Dermis blood vessel endothelial cell (primary cell): ENCODE data around the gene SPOCK3. TPM values are rescaled to one million over a fixed set of nuclear protein-coding genes. Genes with fewer than 3 reads are reported as not detected.
"Not testable (repeated sequence)": the region's sequence is repeated elsewhere in the genome, so short reads cannot be mapped to it uniquely, and the experiment has no call there.

Source experiments
- DNase-seq: peaks from one replicate; pipeline ENCODE4 v3.0.0; 2010
- total RNA-seq: library from RNA; depleted of rRNA; stranded (reverse); fragments of >200 nt; gene quantifications from 2 replicates; pipeline ENCODE4 v1.2.3, GENCODE V29; 2014

SPOCK3 gene
- total RNA-seq, 1 donor from 2014 or later = not detected

DNA sequence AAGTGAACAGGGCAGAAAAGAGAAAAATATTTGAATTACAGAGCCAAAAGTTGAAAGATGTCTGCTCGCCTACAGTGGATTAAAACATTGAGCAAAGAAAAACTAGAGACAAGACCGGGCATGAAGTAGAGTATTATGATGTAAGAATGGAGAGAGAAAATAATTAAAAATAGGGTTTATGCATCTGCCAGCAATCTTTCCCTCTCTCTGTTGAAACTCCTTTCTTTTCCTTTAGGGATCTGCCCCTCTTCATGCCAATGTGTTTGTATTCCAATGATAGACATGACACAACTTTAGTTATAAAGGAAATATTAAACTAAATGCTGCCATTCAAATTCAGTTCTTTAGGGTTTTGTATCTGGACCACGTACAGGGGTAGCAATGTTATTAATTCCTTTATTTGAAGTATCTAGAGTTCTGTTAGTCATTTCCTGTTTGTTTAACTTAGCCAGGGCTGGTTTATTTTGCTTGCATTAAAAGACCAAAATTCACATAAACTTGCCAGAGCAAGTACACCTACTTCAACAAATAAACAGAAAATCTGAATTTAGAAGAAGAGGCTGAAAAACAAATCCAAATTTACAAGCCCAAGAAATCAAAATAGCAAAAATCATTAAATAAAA lies 202.6 kb downstream of the SPOCK3 start:
- DNase-seq = peak; percentile 20

DNA sequence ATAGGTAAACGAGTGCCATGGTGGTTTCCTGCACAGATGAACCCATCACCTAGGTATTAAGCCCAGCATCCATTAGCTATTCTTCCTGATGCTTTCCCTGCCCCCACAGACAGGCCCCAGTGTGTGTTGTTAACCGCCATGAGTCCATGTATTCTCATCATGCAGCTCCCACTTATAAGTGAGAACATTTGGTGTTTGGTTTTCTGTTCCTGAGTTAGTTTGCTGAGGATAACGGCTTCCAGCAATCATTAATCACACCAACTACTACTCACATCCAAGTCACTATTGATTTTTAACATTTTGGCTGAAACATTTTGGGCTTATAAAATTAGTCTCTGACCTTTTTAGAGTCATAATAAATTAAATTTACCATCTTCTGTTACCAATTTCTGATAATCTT lies 205.3 kb downstream of the SPOCK3 start:
- no peak for DNase-seq

DNA sequence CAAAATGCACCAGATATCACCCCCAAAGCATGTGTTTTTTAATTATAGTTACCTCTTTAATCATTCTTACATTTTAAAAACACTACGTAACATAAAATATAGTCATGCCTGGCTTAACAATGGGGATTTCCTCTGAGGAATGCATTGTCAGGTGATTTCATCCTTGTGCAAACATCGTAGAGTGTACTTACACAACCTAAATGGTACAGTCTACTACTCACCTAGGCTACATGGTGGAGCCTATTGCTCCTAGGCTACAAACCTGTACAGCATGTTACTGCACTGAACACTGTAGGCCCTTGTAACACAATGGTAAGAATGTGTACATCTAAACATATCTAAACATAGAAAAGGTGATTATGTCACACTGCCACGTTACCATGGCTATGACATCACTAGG lies 208.6 kb downstream of the SPOCK3 start:
- no peak for DNase-seq

DNA sequence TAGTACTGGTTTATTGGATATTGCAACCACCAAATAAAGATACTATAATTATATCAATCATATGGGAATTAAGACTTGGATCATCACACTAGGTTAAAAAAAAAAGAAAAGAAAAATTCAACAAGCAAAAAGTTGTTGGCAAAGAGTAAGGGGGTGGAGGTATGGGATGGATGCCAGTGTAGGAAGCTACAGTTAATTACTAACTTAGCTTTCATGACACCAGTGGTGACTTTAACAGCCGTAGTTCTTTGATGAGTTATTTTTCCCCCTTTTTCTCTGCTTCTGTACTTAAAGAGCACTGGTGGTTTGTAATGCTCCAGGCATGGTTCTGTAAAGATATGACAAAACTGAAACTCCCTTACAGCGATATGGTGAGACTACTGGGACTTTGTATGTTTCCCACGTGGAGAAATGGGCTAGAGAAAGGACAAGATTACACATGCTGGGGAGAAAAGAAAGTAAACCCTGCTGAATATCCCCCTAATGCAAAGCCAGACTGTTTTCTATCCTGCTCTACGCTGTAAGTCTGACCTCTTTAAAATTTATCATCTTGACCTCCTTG lies 210.8 kb downstream of the SPOCK3 start:
- no peak for DNase-seq

DNA sequence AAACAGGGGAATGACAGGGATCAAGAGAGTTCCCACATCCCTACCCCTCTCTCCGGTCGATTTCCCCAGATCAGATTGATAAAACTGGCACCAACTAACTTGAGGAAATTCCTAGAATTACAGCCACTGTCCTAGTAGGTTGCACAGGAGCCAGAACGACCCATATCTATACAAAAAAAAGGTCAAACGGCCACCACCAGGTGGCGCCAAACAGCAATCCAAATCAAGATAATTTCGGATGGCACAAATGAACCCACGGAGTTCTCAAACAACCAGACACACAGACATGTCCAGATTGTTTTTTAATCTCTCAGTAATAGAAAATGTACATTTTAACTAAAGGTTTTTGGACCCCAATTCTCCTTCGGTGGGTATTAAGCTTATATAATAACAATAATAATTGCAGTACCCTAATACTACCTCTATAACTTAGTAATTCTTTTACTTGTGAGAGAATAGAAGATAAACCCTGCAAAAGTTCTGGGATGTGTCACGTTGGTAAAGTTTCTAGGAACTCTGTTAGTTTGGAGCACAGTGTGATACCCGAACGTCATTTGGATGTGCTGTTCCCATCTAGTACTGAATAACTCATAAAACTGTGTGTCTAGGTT lies 212.6 kb downstream of the SPOCK3 start:
- peak; percentile 78 for DNase-seq

DNA sequence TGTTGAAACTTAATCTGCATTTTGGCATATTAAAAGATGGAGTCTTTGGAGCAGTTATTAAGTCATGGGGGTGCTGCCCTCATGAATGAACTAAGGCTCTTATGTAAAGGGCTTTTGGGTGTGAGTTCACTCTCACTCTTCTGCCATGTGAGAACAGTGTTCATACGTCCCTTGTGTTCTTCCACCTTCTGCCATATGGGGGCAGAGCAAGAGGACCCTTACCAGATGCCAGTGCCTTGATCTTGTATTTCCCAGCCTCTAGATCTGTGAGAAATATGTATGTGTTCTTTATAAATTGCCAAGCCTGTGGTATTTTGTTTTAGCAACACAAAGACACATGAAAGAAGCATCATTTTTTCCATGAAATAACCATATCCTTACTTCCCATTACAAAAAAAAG lies 213.9 kb downstream of the SPOCK3 start:
- peak; percentile 36 for DNase-seq

DNA sequence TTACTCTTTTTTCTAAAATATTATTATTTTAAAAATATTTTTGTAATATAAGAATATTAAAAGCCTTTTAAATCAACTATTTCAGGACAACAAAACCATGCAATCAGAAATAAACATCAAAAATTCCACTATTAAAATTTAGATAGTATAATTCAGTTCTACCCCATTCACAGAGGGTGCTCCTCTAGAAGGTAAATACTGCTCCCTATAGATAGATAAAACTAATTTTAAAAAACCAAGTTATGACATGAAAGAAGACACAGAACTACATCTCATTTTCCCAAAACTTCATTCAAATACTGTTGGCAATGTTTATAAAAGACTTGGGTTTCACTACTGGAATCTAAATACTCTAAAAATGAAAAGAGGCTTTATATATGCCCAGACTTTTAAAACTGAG lies 219.3 kb downstream of the SPOCK3 start:
- no peak for DNase-seq

DNA sequence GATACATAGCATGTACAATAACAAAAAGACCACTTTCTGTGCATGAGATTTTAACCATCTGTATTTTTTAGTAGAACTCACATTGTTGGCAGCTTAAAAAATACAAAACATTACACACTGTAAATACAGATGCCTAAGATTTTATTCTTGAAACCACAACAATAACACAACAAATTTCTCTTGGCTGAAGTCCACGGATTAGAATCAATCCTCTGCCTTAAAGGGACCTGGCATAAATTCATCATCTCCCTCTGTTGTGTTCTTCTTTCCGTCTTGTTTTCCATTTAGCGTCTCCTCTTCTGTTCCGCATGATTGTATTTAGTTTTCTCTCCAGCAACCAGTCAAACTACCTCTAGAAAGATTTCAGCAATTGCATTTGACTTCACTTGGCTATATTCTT lies 231.0 kb downstream of the SPOCK3 start:
- DNase-seq = no peak

DNA sequence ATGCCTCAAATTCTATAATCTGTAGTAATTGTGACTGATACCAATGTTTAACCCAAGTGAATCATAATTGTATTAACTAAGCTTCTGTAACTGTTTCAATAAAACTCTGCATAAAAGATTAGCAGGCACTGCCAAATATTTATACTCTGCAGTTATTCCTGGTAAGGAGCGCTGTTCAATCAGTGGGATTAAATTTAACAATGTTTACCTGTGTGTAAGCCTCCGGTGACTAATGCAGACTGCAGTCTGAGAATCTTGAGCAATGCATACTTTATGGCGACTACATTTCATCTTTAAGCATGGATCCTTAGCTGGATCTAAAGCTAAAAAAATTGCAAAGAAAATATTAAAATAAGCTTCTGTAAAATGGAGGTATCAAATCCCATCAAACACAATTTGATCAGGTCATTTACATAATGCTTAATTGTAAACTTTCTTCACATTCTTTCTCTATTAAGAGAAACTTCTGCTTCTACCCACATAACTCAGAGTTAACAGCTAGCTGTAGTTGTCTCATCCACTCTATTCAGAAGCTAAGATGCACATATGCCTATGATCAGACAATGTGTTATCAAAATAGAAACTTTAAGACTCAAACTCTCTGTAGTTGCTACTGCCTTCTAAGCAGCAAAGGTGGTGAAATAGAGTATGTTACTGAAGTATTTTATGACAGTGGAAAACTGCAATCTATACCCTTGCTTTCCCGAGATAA lies 234.0 kb downstream of the SPOCK3 start:
- DNase-seq = no peak

DNA sequence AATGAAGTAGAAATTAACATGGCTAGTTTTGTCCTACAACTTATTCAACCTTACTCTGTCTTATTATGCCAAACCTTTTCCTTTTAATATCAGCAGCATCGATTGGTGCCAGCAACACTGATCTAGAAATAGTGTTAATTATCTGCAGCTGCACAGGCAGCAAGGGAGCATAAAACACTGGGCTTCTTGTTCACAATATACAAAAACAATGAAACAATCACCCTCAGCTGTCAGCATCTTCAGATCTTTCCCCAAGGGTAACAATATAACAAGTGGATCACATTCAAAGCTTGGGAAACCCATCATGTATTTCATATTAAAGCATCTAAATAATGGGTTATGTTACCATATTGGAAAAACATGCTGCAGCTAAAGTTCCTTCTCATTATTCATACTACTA lies 238.1 kb downstream of the SPOCK3 start:
- no peak for DNase-seq

DNA sequence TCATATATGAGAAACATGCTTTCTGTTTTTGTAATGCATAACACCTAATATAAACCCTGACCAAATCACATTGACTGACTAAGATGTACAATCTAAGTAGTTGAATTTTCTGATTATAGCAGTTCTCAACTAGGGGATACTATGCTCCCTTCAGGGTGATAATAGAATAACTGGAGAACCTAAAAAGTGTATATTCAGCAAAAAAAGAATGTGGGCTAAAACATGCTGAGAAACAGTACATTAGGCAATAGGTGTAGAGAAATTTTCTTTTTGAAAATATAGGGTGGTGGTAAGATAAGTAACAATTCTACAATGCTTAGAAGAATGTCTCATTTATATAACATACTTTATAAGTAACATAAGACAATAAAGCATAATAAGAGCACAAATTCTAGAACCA lies 239.6 kb downstream of the SPOCK3 start:
- no peak for DNase-seq

DNA sequence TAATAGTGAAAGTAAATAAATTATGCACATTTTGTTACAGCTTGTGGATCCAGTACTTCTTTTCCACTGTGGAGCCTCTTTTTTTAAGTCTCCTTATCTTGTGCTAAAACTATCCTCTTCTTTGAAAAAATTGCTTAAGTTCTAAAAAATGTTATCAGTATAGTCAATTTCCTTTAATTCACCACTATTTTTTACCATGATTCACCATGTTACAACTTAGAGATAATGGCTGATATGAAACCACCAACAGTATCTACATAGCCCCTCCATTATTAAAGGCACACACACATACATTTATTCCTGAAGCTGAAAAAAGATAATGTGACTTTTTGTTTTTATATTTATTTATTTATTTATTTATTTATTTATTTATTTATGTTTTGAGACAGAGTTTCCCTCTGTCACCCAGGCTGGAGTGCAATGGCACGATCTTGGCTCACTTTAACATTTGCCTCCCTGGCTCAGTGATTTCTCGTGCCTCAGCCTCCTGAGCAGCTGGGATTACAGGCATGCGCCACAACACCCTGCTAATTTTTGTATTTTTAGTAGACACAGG lies 243.2 kb downstream of the SPOCK3 start:
- no peak for DNase-seq

DNA sequence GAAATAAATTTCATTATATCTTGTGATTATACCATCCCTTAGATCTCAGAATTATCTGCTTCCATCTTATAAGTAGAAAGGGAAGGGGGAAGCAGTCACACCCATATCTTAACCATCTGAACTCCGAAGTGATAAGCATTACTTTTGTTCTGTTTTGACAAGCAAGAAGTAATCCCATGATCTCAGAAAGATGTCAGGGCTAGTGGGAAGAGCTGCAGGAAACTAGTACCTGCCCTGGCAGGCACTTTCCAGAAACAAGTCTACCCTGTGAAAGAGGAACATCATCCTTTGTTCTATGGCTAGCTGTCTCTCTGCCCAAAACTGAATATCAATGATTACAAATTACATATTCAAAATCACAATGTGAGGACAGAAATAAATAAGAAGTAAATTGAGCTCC lies 244.4 kb downstream of the SPOCK3 start:
- no peak for DNase-seq

DNA sequence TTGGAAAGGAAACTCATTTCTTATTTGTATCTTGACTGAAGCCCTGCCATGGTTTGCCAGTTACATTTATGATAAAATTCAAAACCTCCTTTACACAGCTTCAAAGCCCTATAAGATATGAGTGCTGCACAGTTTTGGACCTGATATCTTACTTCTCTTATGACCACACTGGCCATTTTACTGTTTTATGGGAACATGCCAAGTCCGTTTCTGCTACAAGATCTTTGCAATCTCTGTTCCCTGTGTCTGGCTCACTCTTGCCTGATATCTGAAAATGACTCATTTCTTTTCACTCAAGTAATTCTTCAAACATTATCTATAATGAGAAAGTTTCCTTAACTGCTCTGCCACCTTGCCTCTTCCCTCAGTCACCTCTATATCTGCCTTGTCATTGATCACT lies 247.3 kb downstream of the SPOCK3 start:
- DNase-seq = no peak

DNA sequence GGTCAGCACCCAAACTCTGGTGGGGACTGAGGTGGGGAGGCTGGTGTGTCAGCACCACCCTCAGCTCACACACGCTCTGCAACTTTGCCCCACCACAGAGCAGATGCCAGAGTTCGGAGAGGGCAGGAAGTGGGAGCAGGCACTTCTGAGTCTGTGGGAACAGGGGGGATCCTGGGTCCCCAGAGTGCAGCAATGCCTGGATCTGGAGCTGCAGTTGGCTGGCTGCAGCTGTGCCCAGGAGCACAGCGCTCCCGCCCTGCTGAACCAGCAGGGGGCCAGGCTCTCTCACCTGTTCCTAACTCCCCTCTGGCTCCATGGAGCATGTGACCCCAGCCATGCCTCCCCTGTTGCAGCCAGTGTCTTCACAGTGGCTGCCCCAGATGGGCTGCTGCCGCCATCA lies 252.4 kb downstream of the SPOCK3 start:
- no peak for DNase-seq

DNA sequence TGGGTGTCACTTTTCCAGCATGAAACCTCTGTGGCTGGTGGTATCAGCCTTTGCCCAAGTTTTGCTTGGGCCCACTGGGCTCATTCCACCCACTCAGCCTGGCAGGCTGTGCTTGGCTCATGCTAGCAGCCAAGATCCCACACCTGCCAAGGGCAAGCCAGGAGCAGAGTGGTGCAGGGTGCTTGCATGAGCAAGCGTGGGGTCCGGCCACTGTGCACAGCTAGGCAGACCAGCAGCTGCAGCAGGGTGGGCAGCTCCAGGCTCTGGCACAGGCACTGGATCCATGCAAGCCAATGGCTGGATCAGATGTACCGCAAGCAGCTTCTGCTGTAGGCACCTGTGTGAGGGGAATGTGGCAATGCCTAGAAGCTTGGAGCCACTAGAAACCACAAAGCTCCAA lies 253.9 kb downstream of the SPOCK3 start:
- DNase-seq = no peak

DNA sequence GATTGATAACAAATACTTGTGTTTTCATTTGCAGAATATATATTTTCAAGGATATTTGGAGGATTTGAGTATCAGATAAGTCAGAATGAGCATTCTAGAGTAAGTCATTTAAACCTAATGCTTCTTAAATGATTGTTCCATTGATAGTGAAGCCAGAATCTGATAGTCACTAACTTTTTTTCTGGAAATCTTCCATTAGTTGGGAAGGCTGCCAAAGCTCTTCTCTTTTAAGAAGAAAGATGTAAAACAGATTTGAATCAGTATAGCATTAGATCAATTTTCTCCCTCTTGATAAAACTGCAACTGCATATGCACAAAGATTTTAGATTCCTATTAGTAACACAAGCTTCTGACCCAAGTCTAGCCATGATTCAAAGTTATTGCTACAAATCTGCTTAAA lies 256.7 kb downstream of the SPOCK3 start:
- no peak for DNase-seq

DNA sequence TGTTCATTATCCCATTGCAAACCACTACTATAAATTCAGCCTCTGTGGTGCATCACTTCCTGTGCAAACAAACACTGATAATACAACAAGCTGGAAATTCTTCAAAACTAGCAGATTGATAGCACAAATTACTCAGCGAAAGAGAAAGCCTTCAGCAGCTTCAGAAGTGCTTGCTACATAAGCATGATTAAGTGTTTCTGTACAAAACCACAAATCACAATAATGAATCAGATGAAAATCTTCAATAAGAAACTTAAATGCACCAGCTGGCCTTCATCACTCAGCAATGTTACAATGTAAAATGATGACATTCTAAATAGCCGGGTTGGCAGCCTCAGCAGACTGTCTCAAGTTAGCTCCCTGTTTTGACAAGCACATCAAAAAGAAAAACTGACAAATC lies 262.2 kb downstream of the SPOCK3 start:
- no peak for DNase-seq

DNA sequence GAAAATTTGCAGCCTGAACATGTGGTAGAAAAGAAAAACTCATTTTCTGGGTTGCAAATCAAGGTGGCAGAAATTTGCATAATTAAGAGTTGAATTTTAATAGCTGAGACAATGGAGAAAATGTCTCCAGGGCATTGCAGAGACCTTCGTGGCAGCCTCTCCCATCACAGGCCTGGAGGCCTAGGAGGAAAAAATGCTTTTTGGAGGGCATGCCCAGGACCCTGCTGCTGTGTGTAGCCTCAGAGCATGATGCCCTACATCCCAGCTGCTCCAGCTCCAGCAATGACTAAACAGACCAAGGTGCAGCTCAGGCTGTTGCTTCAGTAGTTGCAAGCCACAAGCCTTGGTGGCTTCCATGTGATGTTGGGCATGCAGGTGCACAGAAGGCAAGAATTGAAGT lies 266.1 kb downstream of the SPOCK3 start:
- DNase-seq = not testable (repeated sequence)

DNA sequence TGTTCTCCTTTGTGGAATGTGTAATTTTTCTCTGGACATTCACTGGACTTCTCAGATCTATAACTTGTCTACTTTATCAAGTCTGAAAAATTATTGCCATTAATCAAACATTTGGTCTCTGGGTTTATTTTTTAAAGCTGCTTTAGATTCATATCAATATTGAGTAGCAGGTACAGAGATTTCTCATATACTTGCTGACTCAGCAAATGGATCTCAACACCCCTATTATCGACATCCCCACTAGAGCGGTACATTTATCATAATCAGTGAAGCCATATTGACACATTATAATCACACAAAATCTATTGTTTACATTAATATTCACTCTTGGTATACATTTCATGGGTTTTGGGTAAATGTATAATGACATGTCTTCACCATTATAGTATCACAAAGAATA lies 268.7 kb downstream of the SPOCK3 start:
- no peak for DNase-seq

DNA sequence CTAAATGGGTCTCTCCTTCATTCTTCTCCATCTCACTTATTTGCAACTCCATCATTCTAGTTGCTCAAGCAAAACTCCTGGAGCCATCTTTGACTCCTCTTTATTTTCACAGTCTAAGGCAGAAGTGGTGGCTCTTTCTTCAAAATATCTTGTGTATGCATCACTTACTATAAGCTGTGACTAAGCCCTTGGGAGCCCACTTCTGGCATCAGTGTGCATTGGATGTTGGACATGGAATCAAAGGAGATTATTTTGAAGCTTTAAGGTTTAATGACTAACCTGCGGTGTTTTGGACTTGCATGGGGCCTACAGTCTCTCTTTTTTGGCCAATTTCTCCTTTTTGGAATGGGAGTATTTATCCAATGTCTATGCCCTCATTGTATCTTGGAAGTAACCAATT lies 276.8 kb downstream of the SPOCK3 start:
- DNase-seq = no peak

DNA sequence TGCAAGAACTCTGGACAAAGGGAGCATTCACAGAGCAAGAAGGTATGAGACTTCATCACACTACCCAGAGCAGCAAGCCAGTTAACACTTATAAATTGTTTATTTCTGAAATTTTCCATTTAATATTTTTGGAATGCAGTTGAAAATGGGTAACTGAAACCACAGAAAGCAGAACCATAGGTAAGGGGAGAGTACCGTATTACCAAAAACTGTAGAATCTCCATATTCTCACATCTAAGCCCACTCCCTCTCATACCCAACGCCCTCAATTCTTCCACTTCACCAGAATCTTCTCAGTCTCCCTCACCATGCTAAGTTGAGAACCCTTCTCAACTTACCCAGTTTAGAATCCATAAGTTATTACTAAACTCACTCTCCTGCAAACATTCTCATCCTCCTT lies 277.8 kb downstream of the SPOCK3 start:
- DNase-seq = no peak

DNA sequence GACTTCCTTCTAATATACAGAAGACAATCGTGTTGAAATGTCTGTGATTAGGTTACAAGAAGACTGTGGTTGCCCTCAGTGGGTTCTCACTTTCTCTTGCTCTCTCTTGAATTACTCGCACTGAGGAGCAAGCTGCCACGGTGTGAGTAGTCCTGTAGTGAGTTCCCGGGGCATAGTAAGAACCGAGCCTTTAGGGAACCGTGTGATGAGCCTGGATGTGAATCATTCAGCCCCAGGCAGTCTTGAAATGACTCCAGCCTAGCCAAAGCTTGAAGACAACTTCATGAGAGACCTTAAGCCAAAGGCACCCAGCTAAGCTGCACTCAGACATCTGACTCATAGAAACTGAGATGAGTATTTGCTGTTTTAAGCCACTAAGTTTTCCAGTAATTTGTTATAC lies 292.7 kb downstream of the SPOCK3 start:
- no peak for DNase-seq

DNA sequence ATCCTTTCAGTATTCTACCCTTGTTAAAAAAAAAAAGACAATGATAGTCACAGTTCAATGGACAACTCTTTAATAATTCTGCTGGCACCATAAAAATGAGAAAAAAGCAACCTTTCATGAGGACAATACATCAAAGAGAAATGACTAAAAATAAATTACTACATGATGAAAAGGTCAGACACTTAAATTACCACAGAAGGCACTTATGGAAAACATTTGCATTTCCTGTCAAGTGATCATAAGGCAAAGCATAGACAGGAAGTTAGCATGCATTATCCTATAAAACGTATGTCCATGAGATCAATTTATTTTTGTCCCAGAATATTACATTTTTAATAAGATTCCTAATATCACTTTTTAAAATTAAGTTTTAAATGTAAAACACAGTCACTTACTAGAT lies 303.8 kb downstream of the SPOCK3 start:
- DNase-seq = no peak
